Activated CD8-positive, alpha-beta T cell treated with anti-CD3 and anti-CD28 coated beads for 36 hours (primary cell): ENCODE measurements around the gene CACNG5. TPM values are rescaled to one million over a fixed set of nuclear protein-coding genes. Genes with fewer than 3 reads are reported as not detected.
"Not testable (repeated sequence)": the region's sequence is repeated elsewhere in the genome, so short reads cannot be mapped to it uniquely, and the experiment has no call there.

ENCODE experiments used
- ATAC-seq: fragments of 200-7000 bp; cut with Tn5 transposase; one replicate; pipeline ENCODE4 v1.10.0; 2021; ENCODE audit warnings: mild to moderate bottlenecking, moderate library complexity
- CTCF ChIA-PET: fragments of 350-600 bp; sonication (Branson Sonifier 250); formaldehyde crosslinking; loops from one replicate; lab custom pipeline; 2021; ENCODE audit warnings: antibody characterized with exemption; lab: Charles Lee
- POLR2A ChIA-PET: fragments of 350-600 bp; sonication (Branson Sonifier 250); formaldehyde crosslinking; loops from one replicate; lab custom pipeline; 2021; ENCODE audit warnings: antibody characterized with exemption; lab: Charles Lee
- DNase-seq: peaks from one replicate; pipeline ENCODE4 v3.0.0-alpha.2; 2020
- H3K27ac Mint-ChIP-seq: one replicate; pipeline ENCODE4 v1.8.0; 2021; ENCODE audit warnings: mild to moderate bottlenecking, mixed read lengths
- H3K27me3 Mint-ChIP-seq: one replicate; pipeline ENCODE4 v1.8.0; 2021; ENCODE audit warnings: mixed read lengths
- H3K36me3 Mint-ChIP-seq: one replicate; pipeline ENCODE4 v1.8.0; 2021; ENCODE audit warnings: low read depth, mixed read lengths
- H3K4me1 Mint-ChIP-seq: one replicate; pipeline ENCODE4 v1.8.0; 2021; ENCODE audit warnings: low read depth, mixed read lengths
- H3K4me3 Mint-ChIP-seq: one replicate; pipeline ENCODE4 v1.8.0; 2021; ENCODE audit warnings: mild to moderate bottlenecking, moderate library complexity, mixed read lengths
- H3K9me3 Mint-ChIP-seq: one replicate; pipeline ENCODE4 v1.8.0; 2021; ENCODE audit warnings: mixed read lengths
- CTCF ChIP-seq: fragments of 200-600 bp; IDR thresholded peaks from one replicate; pipeline ENCODE4 v1.8.0; 2022; ENCODE audit warnings: antibody characterized with exemption, mild to moderate bottlenecking
- intact Hi-C: fragments of 100-400 bp; cut with micrococcal nuclease; formaldehyde crosslinking; loops from one replicate; pipeline ENCODE4 v1.10.0; 2022
- total RNA-seq, 2 experiments: library from RNA; stranded (reverse); gene quantifications; one replicate each; pipeline ENCODE4 v1.2.3, GENCODE V29; 2021

CACNG5 gene
- total RNA-seq, 2 experiments from 2014 or later = not detected

DNA sequence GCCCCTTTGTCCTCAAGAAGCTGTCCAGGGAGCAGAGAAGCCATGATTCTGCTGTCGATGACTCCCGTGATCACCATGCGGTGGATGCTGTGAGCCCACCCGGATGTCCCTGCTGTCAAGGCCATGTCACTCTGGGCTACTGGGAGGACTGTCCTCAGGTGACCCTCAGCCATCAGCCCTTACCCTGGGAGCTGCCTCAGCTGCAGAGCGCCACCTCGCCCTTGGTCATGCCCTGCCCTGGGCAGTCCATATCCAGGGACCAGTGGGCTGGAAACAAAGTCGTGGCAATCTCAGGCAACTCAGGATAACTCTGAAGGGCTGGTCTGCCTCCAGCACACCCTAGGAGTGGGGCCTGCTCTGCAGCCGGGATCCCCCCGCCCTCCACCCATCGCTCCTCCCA is 63.6 kb downstream of the CACNG5 start:
- POLR2A ChIA-PET = no interaction called here
- Mint-ChIP-seq H3K4me3 (no peak overlapping the region), H3K27ac (no peak overlapping the region), H3K27me3 (no peaks in the 10 kb centered on the region), H3K9me3 (no peaks in the 10 kb centered on the region), H3K36me3 (no peaks in the 10 kb centered on the region), H3K4me1 (no peaks in the 10 kb centered on the region)
- CTCF ChIA-PET = no interaction called here
- DNase-seq = no peak
- TF ChIP-seq CTCF = no peak
- no peak for ATAC-seq
- intact Hi-C loops = no loop called here

DNA sequence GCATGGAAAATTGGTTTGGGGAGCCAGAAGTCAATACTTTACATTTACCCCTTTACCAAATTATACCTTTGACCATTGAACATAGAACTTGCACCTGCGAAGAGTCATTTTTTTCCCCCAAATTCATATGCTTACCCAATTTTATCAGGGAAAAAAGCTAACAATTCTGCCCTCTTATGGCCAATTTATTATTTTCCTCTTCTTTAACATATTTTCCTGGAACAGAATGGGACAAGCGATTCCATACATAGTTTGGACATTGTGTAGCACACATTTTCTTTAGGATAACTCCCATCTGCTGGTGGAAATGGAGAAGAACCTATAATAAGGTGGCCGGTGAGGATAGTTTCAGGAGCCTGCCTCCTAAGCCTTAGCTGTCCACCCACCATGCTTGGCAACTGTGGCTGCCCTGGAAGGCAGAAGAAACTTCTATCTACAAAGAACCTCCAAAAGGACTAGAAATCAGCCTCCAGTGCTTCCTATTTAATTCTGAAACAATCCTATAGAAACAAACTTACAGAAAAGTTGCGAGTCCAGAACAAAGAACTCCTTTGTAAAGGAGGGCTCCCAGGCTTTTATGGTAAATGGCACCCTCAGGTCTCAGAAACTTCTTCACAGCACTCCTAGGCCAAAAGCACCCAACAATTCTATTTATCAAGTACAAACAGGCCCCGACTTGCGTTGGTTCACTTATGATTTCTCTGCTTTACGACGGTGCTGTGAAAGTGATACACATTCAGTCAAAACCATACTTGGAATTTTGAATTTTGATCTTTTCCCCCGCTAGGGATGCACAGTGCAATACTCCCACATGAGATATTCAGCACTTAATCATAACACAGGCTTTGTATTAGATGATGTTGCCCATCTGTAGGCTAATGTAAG is 65.5 kb downstream of the CACNG5 start:
- TF ChIP-seq CTCF = peak; percentile 32
- Mint-ChIP-seq H3K27me3 (no peaks in the 10 kb centered on the region), H3K36me3 (no peaks in the 10 kb centered on the region), H3K4me1 (no peaks in the 10 kb centered on the region), H3K27ac (no peak overlapping the region), H3K9me3 (no peaks in the 10 kb centered on the region), H3K4me3 (no peak overlapping the region)
- ChIA-PET POLR2A (interaction anchor here (1.2 kb wide), 1 partner anchor 9 kb away, joined by 3 read pairs; no protein-coding TSS in a partner anchor), CTCF (no interaction called here)
- ATAC-seq (no peak), DNase-seq (no peak)
- intact Hi-C loops = no loop called here

GRCh38 chr17:66903296-66903695 is 68.4 kb downstream of the CACNG5 start:
- H3K27me3 Mint-ChIP-seq, H3K4me1 Mint-ChIP-seq, H3K4me3 Mint-ChIP-seq, POLR2A ChIA-PET, DNase-seq, H3K9me3 Mint-ChIP-seq, H3K36me3 Mint-ChIP-seq, CTCF ChIA-PET, ATAC-seq, H3K27ac Mint-ChIP-seq, intact Hi-C loops: not testable (repeated sequence)

DNA sequence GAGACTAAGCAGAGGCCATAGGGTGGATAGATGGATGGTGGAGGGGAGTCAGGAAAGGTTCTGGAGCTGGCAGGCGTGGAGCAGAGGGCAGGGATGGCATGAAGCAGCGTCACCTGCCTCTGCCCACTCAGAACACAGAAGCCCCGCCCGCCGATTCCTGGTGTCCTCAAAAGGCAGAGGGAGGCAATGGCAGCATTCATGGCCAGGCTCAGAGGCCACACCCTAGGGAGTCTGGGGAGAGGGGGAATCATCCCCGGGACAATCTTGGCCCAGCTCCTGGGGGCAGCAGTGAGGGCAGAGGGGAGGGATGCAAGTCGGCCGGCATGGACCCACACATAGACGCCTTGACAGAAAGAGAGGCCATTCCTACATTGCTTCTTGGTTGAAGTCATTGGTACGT is 68.9 kb downstream of the CACNG5 start:
- Mint-ChIP-seq H3K27me3 (peaks cover 3% of the 10 kb centered on the region), H3K36me3 (no peaks in the 10 kb centered on the region), H3K4me3 (no peak overlapping the region), H3K9me3 (no peaks in the 10 kb centered on the region), H3K4me1 (peaks cover 6% of the 10 kb centered on the region), H3K27ac (no peak overlapping the region)
- intact Hi-C loops = no loop called here
- ChIA-PET CTCF (no interaction called here), POLR2A (no interaction called here)
- TF ChIP-seq CTCF = no peak
- no peak for DNase-seq
- ATAC-seq = no peak

DNA sequence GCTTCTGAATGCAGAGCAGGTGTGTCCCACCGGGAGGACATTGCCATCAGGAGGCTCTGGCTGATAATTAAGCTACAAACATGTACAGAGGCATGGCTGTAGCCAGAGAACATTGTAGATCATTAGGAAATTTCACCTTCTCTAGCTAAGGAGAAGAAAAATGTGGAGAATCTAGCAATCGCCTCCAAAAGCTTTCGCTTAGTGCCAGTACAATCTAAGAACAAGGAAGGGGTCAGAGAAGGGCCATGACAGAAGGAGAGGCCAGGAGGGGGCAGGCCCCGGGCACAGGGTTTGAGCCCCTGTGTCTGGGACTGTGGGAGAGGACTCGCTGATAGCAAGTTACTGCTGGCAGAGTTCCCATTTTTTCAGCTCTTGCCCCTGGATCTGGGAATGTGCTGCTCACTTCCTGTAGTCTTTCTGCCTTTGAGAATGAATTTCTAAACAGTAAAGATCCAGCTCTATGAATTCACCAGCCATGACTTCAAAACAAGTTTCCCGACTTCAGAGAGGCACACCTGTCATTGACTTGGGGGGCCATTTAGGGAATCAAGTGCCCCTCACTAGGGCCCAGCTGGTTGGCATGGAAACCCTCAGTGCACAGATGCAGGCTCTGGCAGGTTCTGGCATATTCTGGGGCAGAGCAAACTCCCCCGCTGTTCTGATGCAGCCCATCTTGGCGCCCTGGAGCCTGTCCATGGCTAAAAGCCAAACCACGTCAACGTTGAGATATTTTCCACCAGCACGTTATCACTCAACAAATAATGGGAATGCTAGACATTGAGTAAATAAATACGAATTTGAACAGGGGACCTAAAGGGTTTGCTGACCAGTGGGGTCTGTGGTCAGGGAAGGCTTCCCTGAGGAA is 70.1 kb downstream of the CACNG5 start:
- ChIA-PET POLR2A (no interaction called here), CTCF (interaction anchor here (0.7 to 1.5 kb wide), 4 partner anchors 14 to 177 kb away, joined by 3 to 4 read pairs (median 3); no protein-coding TSS in a partner anchor)
- Mint-ChIP-seq H3K27ac (no peak overlapping the region), H3K4me1 (peaks cover 6% of the 10 kb centered on the region), H3K9me3 (no peaks in the 10 kb centered on the region), H3K27me3 (peaks cover 3% of the 10 kb centered on the region), H3K36me3 (no peaks in the 10 kb centered on the region), H3K4me3 (no peak overlapping the region)
- intact Hi-C loops = loop anchor here (5.0 kb wide), 2 partner anchors 178 to 703 kb away; no protein-coding TSS in a partner anchor
- DNase-seq (no peak), ATAC-seq (no peak)
- no peak for TF ChIP-seq CTCF
